ENCODE data around the gene UBE2M.
"Not testable (repeated sequence)": the region's sequence is repeated elsewhere in the genome, so short reads cannot be mapped to it uniquely, and the experiment has no call there.

Gene UBE2M

GRCh38 chr19:58513213-58513693 lies 45.2 kb downstream of the UBE2M start:
- DNase-seq (ENCODE audit: low read depth in 2 of 2), result no peak

- no peak for DNase-seq (ENCODE audit: low read depth in 2 of 2)
Measured at GRCh38 chr19:58511353-58512208, 46.8 kb downstream of the UBE2M start, which contains the start of gene SLC27A5. Gene SLC27A5, minus strand, starts transcription at chr19:58511992. Its CDS starts 37 bp downstream, at chr19:58511955.

GRCh38 chr19:58510084-58510862 lies 48.1 kb downstream of the UBE2M start:
- no peak for DNase-seq (ENCODE audit: low read depth in 2 of 2)

GRCh38 chr19:58509731-58510083 lies 48.7 kb downstream of the UBE2M start:
- DNase-seq (ENCODE audit: low read depth in 2 of 2), result no peak

GRCh38 chr19:58507602-58508223 lies 50.7 kb downstream of the UBE2M start:
- not testable (repeated sequence) for DNase-seq (ENCODE audit: low read depth in 2 of 2)
